Measurements from ENCODE around the gene SDCCAG8. TPM values are rescaled to one million over a fixed set of nuclear protein-coding genes. Genes with fewer than 3 reads are reported as not detected.

SDCCAG8 gene
- total RNA-seq, 1 donor from 2014 or later: 21.4 TPM

- Histone ChIP-seq H3K27me3 (ENCODE audit: low read depth) (no peaks in the 10 kb centered on the region), H3K27ac (replicated peaks) (no peak overlapping the region), H3K9me3 (replicated peaks) (no peaks in the 10 kb centered on the region), H3K4me3 (no peak overlapping the region), H3K4me1 (no peaks in the 10 kb centered on the region), H3K36me3 (peaks cover 16% of the 10 kb centered on the region)
- no peak for DNase-seq
- no peak for TF ChIP-seq CTCF (IDR thresholded peaks at IDR 0.05; ENCODE audit: borderline replicate concordance)
- intact Hi-C loops (cut with micrococcal nuclease): no loop called here
Observed at GRCh38 chr1:243548516-243548915, 292.7 kb downstream of the SDCCAG8 start.

- intact Hi-C loops (cut with micrococcal nuclease): no loop called here
- Histone ChIP-seq H3K27me3 (ENCODE audit: low read depth) (no peaks in the 10 kb centered on the region), H3K4me1 (no peaks in the 10 kb centered on the region), H3K36me3 (peaks cover 16% of the 10 kb centered on the region), H3K4me3 (no peak overlapping the region), H3K27ac (replicated peaks) (no peak overlapping the region), H3K9me3 (replicated peaks) (no peaks in the 10 kb centered on the region)
- TF ChIP-seq CTCF (IDR thresholded peaks at IDR 0.05; ENCODE audit: borderline replicate concordance): no peak
- no peak for DNase-seq
Observed at GRCh38 chr1:243549108-243549507, 293.3 kb downstream of the SDCCAG8 start.

Small RNA genes within 50 kb of the gene (microRNA-seq; reads per million reads assigned to microRNA genes)
- gene MIR4677: 2.8 reads per million

Other genes starting within 250 kb of the SDCCAG8 start
- 51.3 TPM for gene CEP170, start 760 bp upstream of the SDCCAG8 start, total RNA-seq